Natural killer cell treated with Interleukin-12 subunit alpha and Interleukin-12 subunit beta and Interleukin-15 and Interleukin-18, amount 100 ng/mL, for 72 hours (primary cell): ENCODE data around the gene CRTC1. TPM values are rescaled to one million over a fixed set of nuclear protein-coding genes. Genes with fewer than 3 reads are reported as not detected.
"Not testable (repeated sequence)": the region's sequence is repeated elsewhere in the genome, so short reads cannot be mapped to it uniquely, and the experiment has no call there.

Experiments
- ATAC-seq, 2 donors: fragments of 150-1000 bp; cut with Tn5 transposase in 1 of 2; sonication (Bioruptor Pico), chemical (Tn5 transposase) in 1 of 2; 2 replicates each; pipeline ENCODE4 v1.10.0; 2021
- DNase-seq: peaks from one replicate; pipeline ENCODE4 v3.0.0; 2022; ENCODE audit warnings: low spot score
- H3K27ac Mint-ChIP-seq, 2 donors: 1 replicate in 1 of 2; 2 replicates in 1 of 2; pipeline ENCODE4 v1.8.0; 2022; ENCODE audit warnings: mixed read lengths in 2 of 2, mild to moderate bottlenecking in 1 of 2, moderate library complexity in 1 of 2
- H3K27me3 Mint-ChIP-seq, 2 donors: 1 replicate in 1 of 2; 2 replicates in 1 of 2; pipeline ENCODE4 v1.8.0; 2022; ENCODE audit warnings: mixed read lengths in 2 of 2
- H3K36me3 Mint-ChIP-seq: one replicate; pipeline ENCODE4 v1.8.0; 2022; ENCODE audit warnings: mixed read lengths
- H3K4me1 Mint-ChIP-seq, 2 donors: 1 replicate in 1 of 2; 2 replicates in 1 of 2; pipeline ENCODE4 v1.8.0; 2022; ENCODE audit warnings: low read depth in 2 of 2, mixed read lengths in 2 of 2, mild to moderate bottlenecking in 1 of 2
- H3K4me3 Mint-ChIP-seq: one replicate; pipeline ENCODE4 v1.8.0; 2022; ENCODE audit warnings: mixed read lengths
- H3K9me3 Mint-ChIP-seq: 2 replicates; pipeline ENCODE4 v1.8.0; 2022; ENCODE audit warnings: mixed read lengths
- total RNA-seq, 2 donors: library from RNA; stranded (reverse); gene quantifications; one replicate each; pipeline ENCODE4 v1.2.3, GENCODE V29; 2022

CRTC1 gene
- total RNA-seq, 2 donors from 2014 or later: 7.6 to 9.3 TPM

DNA sequence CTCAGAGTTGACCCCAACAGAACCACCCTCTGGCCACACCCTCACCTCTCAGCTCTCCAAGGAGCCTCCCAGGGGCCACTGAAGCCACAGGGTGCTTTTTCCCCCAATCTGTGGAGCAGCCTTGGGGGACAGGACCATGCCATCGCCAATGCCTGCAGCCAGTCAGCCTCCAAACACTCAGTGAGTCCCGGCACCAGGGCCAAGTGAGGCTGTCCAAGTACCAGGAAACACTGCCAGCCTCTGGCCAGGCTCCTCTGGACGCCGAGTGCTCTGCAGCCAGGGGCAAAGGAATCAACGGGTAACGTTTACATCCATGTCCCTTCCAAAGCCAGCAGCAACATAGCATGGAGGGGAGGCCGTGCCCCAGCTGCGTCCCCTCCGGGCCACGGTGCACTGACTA lies 117.2 kb downstream of the CRTC1 start:
- Mint-ChIP-seq H3K4me3 (no peak overlapping the region), H3K36me3 (no peaks in the 10 kb centered on the region), H3K9me3 (no peaks in the 10 kb centered on the region), H3K27me3 (peaks cover 7 to 16% of the 10 kb centered on the region in 2 donors), H3K4me1 (no peaks in the 10 kb centered on the region), H3K27ac (no peak overlapping the region)
- ATAC-seq: no peak
- DNase-seq: peak; percentile 44

DNA sequence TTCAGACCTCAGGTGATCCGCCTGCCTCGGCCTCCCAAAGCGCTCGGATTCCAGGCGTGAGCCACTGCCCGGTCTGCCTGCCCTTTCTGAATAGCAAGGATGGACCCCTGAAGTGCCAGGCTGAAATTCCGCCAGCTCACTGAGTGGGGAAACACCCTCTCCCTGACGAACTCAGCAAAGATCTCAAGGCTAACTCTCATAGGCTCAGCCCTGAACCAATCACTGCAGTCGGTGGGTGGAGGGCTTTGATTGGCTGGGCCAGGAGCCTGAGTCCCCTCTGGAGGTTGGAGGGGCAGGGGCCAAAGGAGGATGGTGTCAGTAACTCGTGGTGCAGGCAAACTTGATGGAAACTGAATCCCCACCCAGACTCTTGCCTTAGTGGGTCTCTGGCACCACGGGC lies 118.9 kb downstream of the CRTC1 start:
- Mint-ChIP-seq H3K27ac (no peak overlapping the region), H3K4me3 (no peak overlapping the region), H3K9me3 (no peaks in the 10 kb centered on the region), H3K4me1 (no peaks in the 10 kb centered on the region), H3K36me3 (no peaks in the 10 kb centered on the region), H3K27me3 (peaks cover 3 to 9% of the 10 kb centered on the region in 2 donors)
- DNase-seq: no peak
- no peak for ATAC-seq

DNA sequence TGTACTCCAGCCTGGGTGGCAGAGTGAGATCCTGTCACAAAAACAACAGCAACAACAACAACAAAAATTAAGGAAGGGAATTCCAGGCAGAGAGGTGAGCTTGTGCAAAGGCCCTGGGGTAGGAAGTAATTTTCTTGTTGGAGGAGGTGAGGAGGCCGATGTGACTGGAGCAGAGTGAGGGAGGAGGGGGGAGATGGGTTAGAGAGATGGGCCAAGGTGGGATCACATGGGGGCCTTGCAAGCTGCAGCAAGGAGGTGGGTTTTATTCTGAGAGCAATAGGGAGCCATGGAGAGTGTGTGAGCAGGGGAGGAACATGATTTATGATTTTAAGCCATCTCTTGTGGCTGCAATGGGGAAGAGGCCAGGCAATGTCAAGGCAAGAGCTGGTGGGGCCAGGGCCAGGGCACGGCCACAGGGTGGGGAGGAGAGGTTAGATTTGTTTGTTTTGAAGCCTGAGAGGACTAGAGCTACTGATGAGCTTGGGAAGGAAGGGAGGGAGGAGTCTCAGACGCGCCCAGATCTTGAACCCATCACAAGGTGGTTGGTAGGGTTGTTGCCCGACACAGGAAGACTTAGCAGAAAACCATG lies 120.2 kb downstream of the CRTC1 start:
- no peak for ATAC-seq
- no peak overlapping the region for H3K27ac Mint-ChIP-seq

DNA sequence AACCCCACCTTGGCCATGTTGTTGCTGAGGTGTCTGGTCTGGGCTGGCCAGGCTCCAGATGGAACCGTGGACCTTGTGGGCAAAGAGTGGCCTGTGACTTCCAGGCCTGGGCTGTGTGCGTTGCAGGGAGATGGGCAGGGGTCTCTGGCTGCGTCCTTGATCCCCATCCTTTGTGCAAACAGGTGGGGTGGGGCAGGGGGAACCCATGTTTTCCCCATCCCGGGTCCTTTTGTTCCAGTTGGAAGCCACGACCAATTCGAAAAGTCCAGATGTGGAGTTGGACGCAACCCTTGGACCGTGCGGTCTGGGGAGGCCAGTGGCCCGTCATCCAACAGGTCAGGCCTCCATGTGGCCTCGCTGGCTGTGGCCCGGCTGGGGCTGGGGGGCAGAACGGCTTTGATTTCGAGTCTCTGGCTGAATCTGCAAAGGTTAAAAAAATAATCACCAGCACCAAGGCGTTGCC lies 120.7 kb downstream of the CRTC1 start:
- H3K27me3 Mint-ChIP-seq: peaks cover 0 to 4% of the 10 kb centered on the region in 2 donors
- H3K4me1 Mint-ChIP-seq: no peaks in the 10 kb centered on the region
- H3K4me3 Mint-ChIP-seq: no peak overlapping the region
- no peaks in the 10 kb centered on the region for H3K9me3 Mint-ChIP-seq
- H3K27ac Mint-ChIP-seq: no peak overlapping the region
- H3K36me3 Mint-ChIP-seq: no peaks in the 10 kb centered on the region
- DNase-seq (no peak), ATAC-seq (no peak)

More for the DNA sequence above, 120.2 kb downstream of the CRTC1 start:
- no peak for DNase-seq
- H3K27me3 Mint-ChIP-seq: peaks cover 0 to 4% of the 10 kb centered on the region in 2 donors
- H3K4me1 Mint-ChIP-seq: no peaks in the 10 kb centered on the region
- no peak overlapping the region for H3K4me3 Mint-ChIP-seq
- no peaks in the 10 kb centered on the region for H3K9me3 Mint-ChIP-seq
- H3K36me3 Mint-ChIP-seq: no peaks in the 10 kb centered on the region

DNA sequence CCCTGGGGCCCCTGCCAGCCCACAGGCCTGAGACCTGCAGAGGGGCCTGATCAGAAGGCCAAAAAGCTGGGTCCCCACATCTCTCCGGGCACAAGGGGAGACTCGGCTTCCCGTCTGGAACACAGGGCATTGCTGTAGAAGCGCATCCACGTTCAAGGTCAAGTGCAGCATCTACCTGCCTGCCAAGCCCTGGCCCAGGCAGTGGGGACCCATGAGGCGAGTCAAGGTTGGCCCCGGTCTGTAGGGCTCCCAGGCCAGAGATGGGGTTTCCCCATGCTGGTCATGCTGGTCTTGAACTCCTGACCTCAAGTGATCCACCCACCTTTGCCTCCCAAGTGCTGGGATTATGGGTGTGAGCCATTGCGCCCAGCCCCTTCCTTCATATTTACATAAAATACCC lies 121.2 kb downstream of the CRTC1 start:
- ATAC-seq: no peak
- no peak for DNase-seq
- Mint-ChIP-seq H3K27ac (no peak overlapping the region), H3K36me3 (no peaks in the 10 kb centered on the region), H3K9me3 (no peaks in the 10 kb centered on the region), H3K27me3 (peaks cover 3 to 9% of the 10 kb centered on the region in 2 donors), H3K4me1 (peaks cover 3% of the 10 kb centered on the region in 2 donors), H3K4me3 (no peak overlapping the region)

DNA sequence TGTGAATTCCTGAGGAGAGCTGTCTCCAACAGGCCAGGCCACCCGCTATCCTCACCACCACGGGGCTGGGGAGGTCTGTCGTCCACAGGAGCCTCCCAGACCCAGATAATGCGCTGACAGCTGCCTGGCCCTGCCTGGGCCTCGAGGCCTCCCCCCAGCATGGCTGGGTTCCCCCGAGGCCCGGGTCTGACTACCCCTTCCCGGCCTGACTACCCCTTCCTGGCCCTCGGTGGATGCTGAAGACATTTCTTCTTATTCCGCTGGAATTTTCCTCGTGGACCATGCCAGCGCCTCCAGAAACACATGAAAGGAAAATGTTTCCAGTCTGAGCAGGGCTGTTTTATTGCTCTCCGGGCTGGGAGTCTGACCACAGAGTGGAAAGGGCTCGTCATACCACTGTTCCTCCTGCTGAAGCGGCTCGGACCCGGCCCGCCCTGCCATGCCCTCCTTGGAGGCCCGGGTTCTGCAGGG lies 124.4 kb downstream of the CRTC1 start:
- Mint-ChIP-seq H3K4me1 (peaks cover 4 to 5% of the 10 kb centered on the region in 2 donors), H3K9me3 (no peaks in the 10 kb centered on the region), H3K36me3 (no peaks in the 10 kb centered on the region), H3K27ac (no peak overlapping the region), H3K27me3 (peaks cover 4 to 7% of the 10 kb centered on the region in 2 donors), H3K4me3 (no peak overlapping the region)
- peak; percentile 24 to 31 for ATAC-seq
- no peak for DNase-seq

DNA sequence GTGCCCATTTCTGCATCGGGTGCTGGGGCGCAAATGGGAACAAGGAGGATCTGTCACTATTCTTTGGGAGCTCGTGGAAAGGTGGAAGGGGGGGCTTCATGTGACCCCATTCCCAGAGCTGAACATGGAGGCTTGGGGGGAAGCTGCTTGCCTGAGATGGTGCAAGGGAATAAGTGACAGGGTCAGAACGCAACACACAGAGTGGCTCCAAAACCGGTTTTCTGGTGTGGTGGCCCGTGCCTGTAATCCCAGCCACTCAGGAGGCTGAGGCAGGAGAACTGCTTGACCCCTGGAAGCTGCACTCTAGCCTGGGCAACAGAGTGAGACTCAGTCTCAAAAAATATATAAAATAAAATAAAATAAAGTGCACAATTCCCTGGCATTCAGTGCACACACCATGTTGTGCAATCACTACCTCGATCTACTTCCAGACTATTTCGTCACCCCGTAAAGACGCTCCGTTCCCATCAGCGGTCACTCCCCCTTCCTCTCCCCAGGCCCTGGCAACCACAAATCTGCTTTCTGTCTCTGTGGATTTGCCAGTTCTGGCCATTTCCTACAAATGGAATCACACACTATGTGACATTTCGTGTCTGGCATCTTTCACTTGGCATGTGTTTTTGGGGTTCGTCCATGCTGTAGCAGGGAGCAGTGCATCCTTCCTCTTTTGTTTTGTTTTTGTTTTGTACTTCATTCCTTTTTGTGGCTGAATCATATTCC lies 125.8 kb downstream of the CRTC1 start:
- Mint-ChIP-seq H3K4me1 (peaks cover 4 to 5% of the 10 kb centered on the region in 2 donors), H3K9me3 (no peaks in the 10 kb centered on the region), H3K27ac (no peak overlapping the region), H3K4me3 (no peak overlapping the region), H3K36me3 (no peaks in the 10 kb centered on the region), H3K27me3 (peaks cover 4 to 7% of the 10 kb centered on the region in 2 donors)
- no peak for ATAC-seq
- no peak for DNase-seq

DNA sequence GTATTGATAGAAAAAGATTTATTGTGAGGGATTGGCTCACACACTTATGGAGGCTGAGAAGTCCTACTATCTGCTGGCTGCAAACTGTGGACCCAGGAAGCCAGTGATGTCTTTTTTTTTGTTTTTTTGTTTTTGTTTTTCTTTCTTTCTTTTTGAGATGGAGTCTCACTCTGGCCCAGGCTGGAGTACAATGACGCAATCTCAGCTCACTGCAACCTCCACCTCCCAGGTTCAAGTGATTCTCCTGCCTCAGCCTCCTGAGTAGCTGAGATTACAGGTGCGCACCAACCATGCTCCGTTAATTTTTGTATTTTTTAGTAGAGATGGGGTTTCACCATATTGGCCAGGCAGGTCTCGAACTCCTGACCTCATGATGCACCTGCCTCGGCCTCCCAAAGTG lies 128.2 kb downstream of the CRTC1 start:
- not testable (repeated sequence) for H3K4me1 Mint-ChIP-seq, H3K4me3 Mint-ChIP-seq, H3K27me3 Mint-ChIP-seq, H3K27ac Mint-ChIP-seq, DNase-seq, ATAC-seq, H3K36me3 Mint-ChIP-seq, H3K9me3 Mint-ChIP-seq

DNA sequence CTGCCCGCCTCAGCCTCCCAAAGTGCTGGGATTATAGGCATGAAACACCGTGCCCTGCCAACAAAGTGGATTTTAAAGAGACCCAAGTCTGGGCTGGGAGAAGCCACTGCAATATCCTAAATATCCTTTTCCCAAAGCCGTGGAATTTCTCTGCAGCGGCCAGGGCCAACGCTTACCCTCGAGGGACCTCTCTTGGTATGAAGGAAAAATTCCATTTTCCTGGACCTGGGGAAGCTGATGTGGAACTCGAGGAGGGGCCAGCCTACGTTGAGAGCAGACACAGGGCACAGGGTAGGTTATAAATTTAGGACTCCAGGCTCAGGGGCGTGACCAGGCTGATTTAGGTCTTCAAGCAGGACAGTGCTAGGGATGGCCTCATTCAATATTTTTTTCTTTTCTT lies 130.6 kb downstream of the CRTC1 start:
- H3K9me3 Mint-ChIP-seq: no peaks in the 10 kb centered on the region
- H3K4me3 Mint-ChIP-seq: no peak overlapping the region
- peaks cover 4 to 5% of the 10 kb centered on the region in 2 donors for H3K4me1 Mint-ChIP-seq
- no peak overlapping the region for H3K27ac Mint-ChIP-seq
- no peak for ATAC-seq
- H3K27me3 Mint-ChIP-seq: peaks cover 4 to 7% of the 10 kb centered on the region in 2 donors
- DNase-seq: no peak
- no peaks in the 10 kb centered on the region for H3K36me3 Mint-ChIP-seq

DNA sequence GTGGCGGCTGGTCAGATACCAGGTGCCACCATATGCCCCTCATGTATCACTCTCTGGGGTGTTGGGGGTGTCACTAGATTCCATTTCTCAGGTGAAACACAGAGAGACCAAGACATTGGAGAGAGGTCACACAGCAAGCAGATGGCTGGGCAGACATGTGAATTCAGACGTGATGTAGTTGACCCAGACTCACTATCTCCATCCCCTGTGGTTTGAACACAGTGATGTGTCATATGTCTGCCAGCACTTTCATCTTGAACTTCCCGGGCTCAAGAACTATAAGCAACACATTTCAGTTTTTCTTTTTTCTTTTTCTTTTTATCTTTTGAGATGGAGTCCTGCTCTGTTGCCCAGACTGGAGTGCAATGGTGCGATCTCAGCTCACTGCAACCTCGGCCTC lies 132.2 kb downstream of the CRTC1 start:
- H3K4me3 Mint-ChIP-seq: no peak overlapping the region
- H3K4me1 Mint-ChIP-seq: no peaks in the 10 kb centered on the region
- no peaks in the 10 kb centered on the region for H3K27me3 Mint-ChIP-seq
- DNase-seq (no peak), ATAC-seq (peak in 1 of 2 donors; percentile 27)
- no peak overlapping the region for H3K27ac Mint-ChIP-seq
- H3K36me3 Mint-ChIP-seq: no peaks in the 10 kb centered on the region
- no peaks in the 10 kb centered on the region for H3K9me3 Mint-ChIP-seq

DNA sequence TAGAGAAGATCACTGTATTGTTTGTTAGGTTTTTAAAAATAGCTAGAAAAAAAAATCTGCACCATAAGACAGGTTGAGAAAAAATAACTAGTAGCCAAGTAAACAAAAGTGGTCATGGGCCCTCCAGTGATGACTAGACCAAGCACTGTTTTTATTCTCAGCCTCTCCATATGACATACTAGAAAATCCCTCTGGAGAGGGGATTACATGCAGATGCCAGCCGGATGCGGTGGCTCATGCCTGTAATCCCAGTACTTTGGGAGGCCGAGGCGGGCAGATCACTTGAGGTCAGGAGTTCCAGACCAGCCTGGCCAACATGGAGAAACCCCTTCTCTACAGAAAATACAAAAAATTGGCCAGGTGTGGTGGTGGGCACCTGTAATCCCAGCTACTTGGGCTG lies 133.2 kb downstream of the CRTC1 start:
- not testable (repeated sequence) for H3K27ac Mint-ChIP-seq, ATAC-seq, H3K27me3 Mint-ChIP-seq

DNA sequence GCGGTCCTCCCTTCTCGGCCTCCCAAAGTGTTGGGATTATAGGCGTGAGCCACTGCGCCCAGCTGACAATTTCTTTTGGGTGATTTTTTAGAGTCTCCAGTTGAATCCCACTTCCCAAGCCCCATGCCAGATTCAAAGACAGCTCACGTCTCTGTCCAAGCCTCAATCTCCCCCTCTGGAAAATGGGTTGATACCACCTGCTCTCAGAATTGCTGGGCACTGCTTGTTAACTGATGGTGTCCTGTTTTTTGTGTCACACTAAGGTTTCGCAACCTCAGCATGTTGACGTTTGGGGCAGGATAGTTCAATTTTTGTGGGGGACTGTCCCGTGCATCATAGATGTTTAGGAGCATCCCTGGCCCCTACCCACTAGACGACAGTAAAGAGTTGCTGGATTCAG lies 134.1 kb downstream of the CRTC1 start:
- H3K36me3 Mint-ChIP-seq: no peaks in the 10 kb centered on the region

More for the DNA sequence above, 133.2 kb downstream of the CRTC1 start:
- not testable (repeated sequence) for DNase-seq, H3K4me1 Mint-ChIP-seq, H3K36me3 Mint-ChIP-seq, H3K4me3 Mint-ChIP-seq, H3K9me3 Mint-ChIP-seq

DNA sequence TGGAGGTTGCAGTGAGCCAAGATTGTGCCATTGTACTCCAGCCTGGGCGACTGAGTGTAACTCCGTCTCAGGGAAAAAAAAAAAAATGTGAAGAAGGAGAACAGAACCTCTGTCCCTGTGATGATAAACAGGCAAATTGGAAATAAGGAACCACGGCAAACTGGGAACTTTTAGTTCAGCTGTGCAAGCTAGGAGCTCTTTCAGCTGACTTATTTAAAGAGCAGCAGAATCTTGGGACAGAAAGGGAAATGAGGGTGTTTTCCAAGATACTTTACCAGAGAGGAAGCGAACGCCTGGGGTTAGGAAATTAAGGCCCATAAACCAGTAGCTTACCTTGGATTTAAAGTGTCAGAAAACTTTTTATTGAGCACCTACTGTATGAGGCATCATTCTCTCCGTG lies 145.3 kb downstream of the CRTC1 start:
- Mint-ChIP-seq H3K27ac (peak overlapping the region in 1 of 2 donors; percentile 41), H3K36me3 (peaks cover under 1% of the 10 kb centered on the region), H3K27me3 (peaks cover 8% of the 10 kb centered on the region in 2 donors), H3K4me1 (peaks cover 12% of the 10 kb centered on the region in 2 donors), H3K9me3 (no peaks in the 10 kb centered on the region), H3K4me3 (no peak overlapping the region)
- no peak for ATAC-seq
- no peak for DNase-seq

More for the DNA sequence above, 134.1 kb downstream of the CRTC1 start:
- H3K4me1 Mint-ChIP-seq: no peaks in the 10 kb centered on the region
- no peak overlapping the region for H3K27ac Mint-ChIP-seq
- H3K9me3 Mint-ChIP-seq: no peaks in the 10 kb centered on the region
- H3K4me3 Mint-ChIP-seq: no peak overlapping the region
- H3K27me3 Mint-ChIP-seq: no peaks in the 10 kb centered on the region
- ATAC-seq (no peak), DNase-seq (no peak)

DNA sequence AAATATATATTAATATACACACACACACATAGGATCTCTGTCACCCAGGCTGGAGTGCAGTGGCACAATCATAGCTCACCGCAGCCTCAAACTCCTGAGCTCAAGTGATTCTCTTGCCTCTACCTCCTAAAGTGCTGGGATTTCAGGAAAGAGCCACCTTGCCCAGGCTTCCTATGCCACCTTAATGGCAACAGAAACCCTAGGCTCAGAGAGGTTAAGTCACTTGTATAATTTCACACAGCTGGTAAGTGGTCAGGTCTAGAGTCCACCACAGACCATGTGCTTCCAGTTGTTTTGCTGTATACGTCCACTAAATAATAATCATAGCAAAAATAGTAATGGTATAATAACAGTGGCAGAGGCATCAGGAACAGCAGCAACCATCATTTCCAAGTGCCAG lies 147.0 kb downstream of the CRTC1 start:
- ATAC-seq (no peak), DNase-seq (no peak)
- Mint-ChIP-seq H3K9me3 (no peaks in the 10 kb centered on the region), H3K4me1 (peaks cover 26 to 29% of the 10 kb centered on the region in 2 donors), H3K36me3 (peaks cover 8% of the 10 kb centered on the region), H3K27me3 (peaks cover 3 to 5% of the 10 kb centered on the region in 2 donors), H3K4me3 (no peak overlapping the region), H3K27ac (no peak overlapping the region)
